ENCODE results near the gene FAM8A1. TPM values are rescaled to one million over a fixed set of nuclear protein-coding genes. Genes with fewer than 3 reads are reported as not detected.

Gene FAM8A1
- polyA plus RNA-seq, 1 of the 3 experiments (the other 2 are of a cell fraction), result 5.0 TPM

DNA sequence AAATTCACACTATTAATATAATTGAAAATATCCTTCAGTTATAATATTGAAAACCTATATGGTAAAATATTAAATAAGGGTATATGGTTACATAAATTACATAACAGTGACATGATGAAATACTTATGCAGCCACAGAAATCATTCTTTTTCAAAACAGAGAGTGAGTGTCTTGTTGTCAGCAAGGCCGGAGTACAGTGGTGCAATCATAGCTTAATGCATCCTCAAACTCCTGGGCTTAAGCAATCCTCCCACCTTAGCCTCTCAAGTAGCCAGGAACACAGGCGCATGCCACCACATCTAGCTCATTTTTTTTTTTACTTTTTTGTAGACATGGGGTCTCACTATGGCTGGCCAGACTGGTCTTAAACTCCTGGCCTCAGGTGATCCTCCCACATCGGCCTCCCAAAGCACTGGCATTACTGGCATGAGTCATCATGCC lies 40.4 kb downstream of the FAM8A1 start:
- H3K27me3 ChIP-seq (ENCODE audit: insufficient read depth), result no peaks in the 10 kb centered on the region
- H4K20me1 ChIP-seq (ENCODE audit: insufficient read depth), result peaks cover 7% of the 10 kb centered on the region; the same call in 1 of the 2 replicates
- TF ChIP-seq MXI1 (IDR thresholded peaks at IDR 0.05; ENCODE audit: low read depth, low read length) (no peak), NRF1 (IDR thresholded peaks at IDR 0.05; ENCODE audit: low read depth, low read length) (no peak), REST (IDR thresholded peaks at IDR 0.05; ENCODE audit: low read depth, low read length) (no peak), IRF3 (IDR thresholded peaks at IDR 0.05; ENCODE audit: low read depth, low read length) (no peak), FOXM1 (IDR thresholded peaks at IDR 0.05; ENCODE audit: low read depth) (no peak), GATA2 (CRISPR knock-in tag; IDR thresholded peaks at IDR 0.05) (no peak), TEAD4 (IDR thresholded peaks at IDR 0.05; ENCODE audit: borderline replicate concordance, insufficient read depth) (no peak), CHD2 (IDR thresholded peaks at IDR 0.05; ENCODE audit: low read length, partially characterized antibody) (no peak), RXRA (IDR thresholded peaks at IDR 0.05; ENCODE audit: borderline replicate concordance, low read depth) (no peak), JUND (IDR thresholded peaks at IDR 0.05) (no peak), TCF12 (IDR thresholded peaks at IDR 0.05) (no peak), RFX5 (IDR thresholded peaks at IDR 0.05; ENCODE audit: low read length) (no peak), PBX3 (IDR thresholded peaks at IDR 0.05) (no peak), TAF1 (IDR thresholded peaks at IDR 0.05; ENCODE audit: borderline replicate concordance, low read depth, low read length) (no peak), MEF2A (IDR thresholded peaks at IDR 0.05; ENCODE audit: borderline replicate concordance, low read depth) (no peak), RCOR1 (IDR thresholded peaks at IDR 0.05; ENCODE audit: low read length) (no peak), NFIC (IDR thresholded peaks at IDR 0.05; ENCODE audit: borderline replicate concordance) (no peak), SMC3 (IDR thresholded peaks at IDR 0.05; ENCODE audit: low read depth, low read length) (no peak)
- TF ChIP-seq, protein P1, sequence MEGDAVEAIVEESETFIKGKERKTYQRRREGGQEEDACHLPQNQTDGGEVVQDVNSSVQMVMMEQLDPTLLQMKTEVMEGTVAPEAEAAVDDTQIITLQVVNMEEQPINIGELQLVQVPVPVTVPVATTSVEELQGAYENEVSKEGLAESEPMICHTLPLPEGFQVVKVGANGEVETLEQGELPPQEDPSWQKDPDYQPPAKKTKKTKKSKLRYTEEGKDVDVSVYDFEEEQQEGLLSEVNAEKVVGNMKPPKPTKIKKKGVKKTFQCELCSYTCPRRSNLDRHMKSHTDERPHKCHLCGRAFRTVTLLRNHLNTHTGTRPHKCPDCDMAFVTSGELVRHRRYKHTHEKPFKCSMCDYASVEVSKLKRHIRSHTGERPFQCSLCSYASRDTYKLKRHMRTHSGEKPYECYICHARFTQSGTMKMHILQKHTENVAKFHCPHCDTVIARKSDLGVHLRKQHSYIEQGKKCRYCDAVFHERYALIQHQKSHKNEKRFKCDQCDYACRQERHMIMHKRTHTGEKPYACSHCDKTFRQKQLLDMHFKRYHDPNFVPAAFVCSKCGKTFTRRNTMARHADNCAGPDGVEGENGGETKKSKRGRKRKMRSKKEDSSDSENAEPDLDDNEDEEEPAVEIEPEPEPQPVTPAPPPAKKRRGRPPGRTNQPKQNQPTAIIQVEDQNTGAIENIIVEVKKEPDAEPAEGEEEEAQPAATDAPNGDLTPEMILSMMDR (IDR thresholded peaks at IDR 0.05), result no peak
- TF ChIP-seq, protein P2, sequence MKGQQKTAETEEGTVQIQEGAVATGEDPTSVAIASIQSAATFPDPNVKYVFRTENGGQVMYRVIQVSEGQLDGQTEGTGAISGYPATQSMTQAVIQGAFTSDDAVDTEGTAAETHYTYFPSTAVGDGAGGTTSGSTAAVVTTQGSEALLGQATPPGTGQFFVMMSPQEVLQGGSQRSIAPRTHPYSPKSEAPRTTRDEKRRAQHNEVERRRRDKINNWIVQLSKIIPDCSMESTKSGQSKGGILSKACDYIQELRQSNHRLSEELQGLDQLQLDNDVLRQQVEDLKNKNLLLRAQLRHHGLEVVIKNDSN (IDR thresholded peaks at IDR 0.05; ENCODE audit: borderline replicate concordance, low read depth), result no peak
- H3K27ac ChIP-seq (ENCODE audit: low read depth in 2 of 2, low read length in 1 of 2), result no peak overlapping the region
- peaks cover 13% of the 10 kb centered on the region for H3F3A ChIP-seq (replicated peaks; ENCODE audit: insufficient read depth)
- no peak overlapping the region for H2AFZ ChIP-seq (ENCODE audit: low read depth)
- POLR2A ChIA-PET, result no interaction called here
- H3K4me3 ChIP-seq (ENCODE audit: low read depth in 2 of 2, low read length in 1 of 2), result no peak overlapping the region
- H3K4me1 ChIP-seq (ENCODE audit: control insufficient read depth in 1 of 2, insufficient read depth in 2 of 2, low read depth in 1 of 2, low read length in 1 of 2), result peaks cover 0 to 6% of the 10 kb centered on the region in 2 experiments; a peak in 1 of 4 replicates
- H3K79me2 ChIP-seq (ENCODE audit: insufficient read depth), result peaks cover 39% of the 10 kb centered on the region; the same call in 1 of the 2 replicates
- CTCF ChIA-PET, result interaction anchor here (4.3 kb wide), 1 partner anchor 14 kb away, joined by 16 read pairs; no protein-coding TSS in a partner anchor
- 98% methylated on average over 3 of the region's 3 CpGs for WGBS (ENCODE audit: low lambda C conversion rate)
- peaks cover 2% of the 10 kb centered on the region; the same call in 1 of the 2 replicates for H3K9me2 ChIP-seq
- peaks cover 58 to 88% of the 10 kb centered on the region in 2 experiments for H3K36me3 ChIP-seq (replicated peaks in 1 of 2; ENCODE audit: control insufficient read depth in 1 of 2, insufficient read depth in 2 of 2, low read length in 1 of 2)
- no peaks in the 10 kb centered on the region for H3K9me3 ChIP-seq
- no peak for DNase-seq
- no peak overlapping the region for H3K9ac ChIP-seq
- no peak overlapping the region for H3K4me2 ChIP-seq

Measured in SK-N-SH (cell line).